K562 (cell line): ENCODE data around the gene ZFYVE1. TPM values are rescaled to one million over a fixed set of nuclear protein-coding genes. Genes with fewer than 3 reads are reported as not detected.

Source experiments
- CBFB ChIP-seq: sonication (generic); formaldehyde crosslinking; IDR thresholded peaks from 2 replicates; pipeline ENCODE4 v1.4.0; 2020; ENCODE audit warnings: mild to moderate bottlenecking, missing genetic modification reagents
- ELF1 ChIP-seq: fragments of 200-800 bp; sonication (Bioruptor generic); IDR thresholded peaks from 2 replicates; pipeline ENCODE4 v1.6.1; 2016; ENCODE audit warnings: missing genetic modification characterization, missing compliant biosample characterization
- FOXP4 ChIP-seq: sonication (generic); formaldehyde crosslinking; IDR thresholded peaks from 2 replicates; pipeline ENCODE4 v1.8.0; 2022; ENCODE audit warnings: mild to moderate bottlenecking, missing genetic modification reagents, borderline replicate concordance
- HDAC3 ChIP-seq: fragments of 450-650 bp; IDR thresholded peaks from 2 replicates; pipeline ENCODE4 v1.6.1; 2018; ENCODE audit warnings: borderline replicate concordance, mild to moderate bottlenecking, moderate library complexity; ENCODE audit not compliant: partially characterized antibody
- IFI16 ChIP-seq: fragments of 250-450 bp; sonication (Bioruptor Pico); IDR thresholded peaks from 2 replicates; pipeline ENCODE4 v2.1.2; 2022; ENCODE audit warnings: mild to moderate bottlenecking, inconsistent platforms
- KLF13 ChIP-seq: fragments of 450-650 bp; IDR thresholded peaks from 2 replicates; pipeline ENCODE4 v1.6.1; 2016; ENCODE audit warnings: missing genetic modification characterization, low read depth, mild to moderate bottlenecking, missing compliant biosample characterization, moderate library complexity, borderline replicate concordance
- ZBTB11 ChIP-seq, 3 experiments: fragments of 200-800 bp in 1 of 3; fragments of 250-450 bp in 1 of 3; fragments of 450-650 bp in 1 of 3; sonication (Bioruptor Pico) in 1 of 3; sonication (Bioruptor generic) in 1 of 3; formaldehyde crosslinking in 1 of 3; IDR thresholded peaks; 2 replicates each; pipeline versions ENCODE4 v1.6.1 to v1.8.0; 2016 to 2022; ENCODE audit warnings: mild to moderate bottlenecking in 2 of 3, missing genetic modification characterization in 2 of 3, missing compliant biosample characterization in 1 of 3, moderate library complexity in 1 of 3
- ZNF253 ChIP-seq: fragments of 250-450 bp; sonication (Bioruptor Pico); conservative IDR thresholded peaks from 2 replicates; pipeline ENCODE4 v1.6.1; 2021; ENCODE audit warnings: mild to moderate bottlenecking
- ZNF280B ChIP-seq: fragments of 250-450 bp; sonication (Bioruptor Pico); IDR thresholded peaks from 2 replicates; pipeline ENCODE4 v1.5.1; 2021; ENCODE audit warnings: mild to moderate bottlenecking
- ZNF407 ChIP-seq: fragments of 450-650 bp; IDR thresholded peaks from 2 replicates; pipeline ENCODE4 v1.6.1; 2016; ENCODE audit warnings: low read depth
- ZZZ3 ChIP-seq: fragments of 450-650 bp; IDR thresholded peaks from 2 replicates; pipeline ENCODE4 v1.6.1; 2016; ENCODE audit warnings: antibody characterized with exemption, mild to moderate bottlenecking, moderate library complexity
- polyA plus RNA-seq, 8 experiments: library from polyadenylated mRNA; depleted of rRNA in 4 of 8; stranded (reverse) in 5 of 8; unstranded in 3 of 8; fragments of >200 nt; fragmentation: Nextera tagmentation in 2 of 8; fragmentation: Illumina TruSeq in 1 of 8; extraction: Ambion mirVana in 2 of 8; extraction: Trizol in 1 of 8; gene quantifications; 2 replicates each; pipeline versions ENCODE4 v1.2.1 to v1.2.3, GENCODE V29; 2011 to 2014; ENCODE audit warnings: inconsistent platforms in 1 of 8, missing spikeins in 1 of 8
- total RNA-seq, 7 experiments: library from RNA; depleted of rRNA in 6 of 7; stranded (reverse); fragments of >200 nt in 6 of 7; fragmentation: Illumina TruSeq in 2 of 7; extraction: Trizol in 2 of 7; gene quantifications; 2 replicates each; pipeline versions ENCODE4 v1.2.1 to v1.2.3, GENCODE V29; 2011 to 2021; ENCODE audit warnings: low replicate concordance in 1 of 7

Gene ZFYVE1
- total and polyA plus RNA-seq, 9 of the 15 experiments (the other 6 are each of a cell fraction or from before 2014, with no cell fraction given), result 0.62 to 5.5 (median 3.4) TPM

GRCh38 chr14:72925171-72925759 is 101.6 kb downstream of the ZFYVE1 start (continued):
- TF ChIP-seq ZNF280B (no peak), ELF1 (tag) (0 out of 2 replicates have a peak, but pooled peaks have one; percentile 26), IFI16 (no peak), FOXP4 (CRISPR knock-in tag) (no peak), ZNF407 (no peak), ZZZ3 (no peak), ZBTB11 (CRISPR knock-in tag; IDR thresholded peaks at IDR 0.05) (no peak), ZNF253 (CRISPR knock-in tag) (no peak), CBFB (CRISPR knock-in tag) (no peak), KLF13 (tag) (no peak), HDAC3 (no peak)
